Effector CD8-positive, alpha-beta T cell (primary cell): ENCODE results near the gene HSH2D.
"Not testable (repeated sequence)": the region's sequence is repeated elsewhere in the genome, so short reads cannot be mapped to it uniquely, and the experiment has no call there.

Source experiments
- DNase-seq: peaks from one replicate; lab custom pipeline; 2025; lab: John Stamatoyannopoulos, UW

The HSH2D gene

GRCh38 chr19:16155128-16155527 is 11.6 kb downstream of the HSH2D start:
- no peak for DNase-seq

DNA sequence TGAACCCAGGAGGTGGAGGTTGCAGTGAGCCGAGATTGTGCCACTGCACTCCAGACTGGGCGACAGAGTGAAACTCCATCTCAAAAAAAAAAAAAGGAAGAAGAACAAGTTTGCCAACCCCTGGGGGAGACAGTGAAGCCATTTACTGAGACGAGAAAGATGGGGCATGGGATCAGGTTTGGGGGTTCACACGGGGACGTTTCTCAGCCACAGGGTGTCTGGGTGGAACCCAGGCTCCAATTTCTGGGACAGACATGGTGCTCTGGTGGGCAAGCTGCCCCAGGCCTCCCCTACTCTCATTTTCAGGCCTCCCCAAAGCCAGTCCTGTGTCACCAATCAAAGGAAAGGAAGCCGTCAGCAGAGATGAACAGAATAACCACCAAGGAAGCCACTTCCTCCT is 13.4 kb downstream of the HSH2D start:
- no peak for DNase-seq

- DNase-seq = no peak
Observed at GRCh38 chr19:16157601-16158000, 14.1 kb downstream of the HSH2D start.

DNA sequence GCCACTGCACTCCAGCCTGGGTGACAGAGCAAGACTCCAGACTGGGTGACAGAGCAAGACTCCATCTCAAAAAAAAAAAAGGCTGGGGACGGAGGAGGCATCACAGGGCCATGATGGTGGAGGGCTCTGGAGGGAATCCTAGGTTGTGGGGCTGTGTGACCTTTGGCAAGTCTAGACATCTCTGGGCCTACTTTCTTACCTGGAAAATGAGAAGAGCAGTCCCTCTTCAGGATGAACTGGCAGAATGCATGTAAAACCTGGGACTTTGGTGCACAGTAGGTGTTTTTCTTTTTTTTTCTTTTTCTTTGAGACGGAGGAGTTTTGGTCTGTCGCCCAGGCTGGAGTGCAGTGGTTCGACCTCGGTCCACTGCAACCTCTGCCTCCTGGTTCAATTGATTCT is 16.2 kb downstream of the HSH2D start:
- DNase-seq = no peak

DNA sequence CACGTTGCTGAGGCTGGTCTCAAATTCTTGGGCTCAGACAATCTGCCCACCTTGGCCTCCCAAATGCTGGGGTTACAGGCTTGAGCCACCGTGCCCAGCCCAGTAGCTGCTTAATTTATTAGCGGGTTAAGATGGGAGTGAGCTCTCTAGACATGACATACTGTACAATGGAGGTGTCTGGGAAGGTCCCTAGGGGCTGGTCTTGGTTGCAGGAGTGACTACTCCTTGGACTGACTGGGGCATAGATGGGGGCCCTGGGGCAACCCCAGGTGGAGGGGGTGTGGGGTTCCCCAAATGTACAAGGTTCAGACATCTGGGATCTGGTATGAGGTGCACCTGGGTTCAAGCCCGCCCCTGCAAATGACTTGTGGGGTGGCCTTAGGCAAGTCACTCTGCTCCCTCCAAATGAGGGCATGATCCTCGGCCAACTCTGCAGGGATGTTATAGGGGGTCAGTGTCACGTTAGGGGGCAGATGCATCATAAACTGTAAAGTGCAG is 17.0 kb downstream of the HSH2D start:
- no peak for DNase-seq

DNA sequence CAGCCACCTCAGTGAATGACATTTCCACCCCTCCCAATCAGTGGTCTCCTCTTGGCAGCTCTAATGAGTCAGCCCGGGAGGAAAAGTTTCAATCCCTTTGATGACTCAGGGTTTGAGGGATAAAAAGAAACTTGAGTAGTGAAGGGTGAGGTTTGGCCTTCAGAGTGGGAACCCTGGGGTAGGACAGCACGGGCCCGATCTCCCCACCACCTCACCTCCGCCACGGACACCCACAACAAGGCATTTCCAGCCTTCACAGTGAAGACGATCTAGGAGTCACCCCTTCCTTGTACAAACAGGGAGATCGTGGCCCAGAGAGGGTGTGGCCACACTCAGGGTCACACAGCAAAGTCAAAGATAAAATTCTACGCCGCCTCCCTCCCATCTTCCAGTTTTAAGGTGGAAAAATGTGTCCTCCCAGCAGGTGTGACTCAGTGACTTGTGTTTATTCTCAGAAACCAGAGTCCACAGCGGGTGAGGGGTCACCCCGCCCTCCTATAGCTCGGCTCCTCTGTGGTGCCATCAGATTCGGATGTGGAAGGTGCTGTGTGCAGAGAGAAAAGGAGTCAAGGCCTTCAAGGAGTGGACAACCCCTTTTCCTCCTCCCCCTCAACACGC is 17.6 kb downstream of the HSH2D start:
- no peak for DNase-seq

DNA sequence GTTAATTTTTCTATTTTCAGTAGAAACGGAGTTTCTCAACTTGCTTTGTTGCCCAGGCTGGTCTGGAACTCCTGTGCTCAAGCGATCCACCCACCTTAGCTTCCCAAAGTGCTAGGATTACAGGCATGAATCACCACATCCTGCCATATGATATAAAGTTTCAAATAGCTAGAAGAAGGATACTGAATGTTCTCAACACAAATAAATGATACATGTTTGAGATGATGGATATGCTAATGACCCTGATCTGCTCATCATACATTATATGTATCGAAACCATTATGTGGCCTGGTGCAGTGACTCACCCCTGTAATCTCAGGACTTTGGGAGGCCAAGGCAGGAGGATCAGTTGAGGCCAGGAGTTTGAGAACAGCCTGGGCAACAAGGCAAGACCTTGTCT is 18.4 kb downstream of the HSH2D start:
- no peak for DNase-seq

DNA sequence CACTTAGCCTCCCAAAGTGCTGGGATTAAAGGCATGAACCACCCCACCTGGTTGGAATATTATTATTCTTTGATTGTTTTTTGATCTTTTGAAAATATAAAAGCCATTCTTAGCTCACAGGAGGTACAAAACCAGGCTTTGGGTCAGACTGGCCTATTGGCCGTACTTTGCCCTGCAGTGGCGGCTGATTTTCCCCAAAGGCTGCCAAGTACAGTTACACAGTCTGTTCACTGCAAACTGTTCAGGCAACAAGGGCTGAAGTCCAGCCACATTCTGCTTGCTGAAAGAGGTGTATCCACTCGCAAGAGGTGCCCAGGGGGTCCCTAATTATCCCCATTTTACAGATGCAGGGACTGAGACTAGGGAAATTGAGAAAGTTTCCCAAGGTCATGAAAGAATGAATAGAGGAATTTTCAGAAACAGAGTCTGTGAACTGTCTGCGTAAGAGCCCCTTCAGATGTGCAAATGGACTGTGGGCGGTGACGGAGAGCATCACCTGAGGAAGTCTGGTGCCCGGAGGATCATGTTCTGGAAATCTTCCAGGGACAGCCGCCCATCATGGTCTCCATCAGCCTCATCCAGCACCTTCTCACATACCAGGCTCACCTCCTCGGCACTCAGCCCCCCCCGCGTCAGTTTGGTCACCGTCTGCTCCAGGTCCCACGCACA is 20.9 kb downstream of the HSH2D start:
- no peak for DNase-seq

DNA sequence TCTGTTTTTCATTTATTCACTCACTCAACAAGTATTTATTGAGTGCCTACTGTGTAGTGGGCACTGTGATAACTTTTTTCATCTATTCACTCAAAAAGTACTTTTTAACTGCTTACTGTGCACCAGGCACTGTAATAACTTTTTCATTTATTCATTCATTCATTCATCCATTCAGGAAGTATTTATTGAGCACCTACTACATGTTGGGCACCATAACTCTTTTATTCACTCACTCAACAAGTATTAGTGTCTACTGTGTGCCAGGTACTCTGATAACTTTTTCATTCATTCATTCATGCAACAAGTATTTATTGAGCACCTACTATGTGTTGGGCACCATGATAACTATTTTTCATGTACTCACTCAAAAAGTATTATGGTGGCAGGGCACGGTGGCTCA is 22.9 kb downstream of the HSH2D start:
- no peak for DNase-seq

GRCh38 chr19:16167055-16167454 is 23.6 kb downstream of the HSH2D start:
- no peak for DNase-seq

DNA sequence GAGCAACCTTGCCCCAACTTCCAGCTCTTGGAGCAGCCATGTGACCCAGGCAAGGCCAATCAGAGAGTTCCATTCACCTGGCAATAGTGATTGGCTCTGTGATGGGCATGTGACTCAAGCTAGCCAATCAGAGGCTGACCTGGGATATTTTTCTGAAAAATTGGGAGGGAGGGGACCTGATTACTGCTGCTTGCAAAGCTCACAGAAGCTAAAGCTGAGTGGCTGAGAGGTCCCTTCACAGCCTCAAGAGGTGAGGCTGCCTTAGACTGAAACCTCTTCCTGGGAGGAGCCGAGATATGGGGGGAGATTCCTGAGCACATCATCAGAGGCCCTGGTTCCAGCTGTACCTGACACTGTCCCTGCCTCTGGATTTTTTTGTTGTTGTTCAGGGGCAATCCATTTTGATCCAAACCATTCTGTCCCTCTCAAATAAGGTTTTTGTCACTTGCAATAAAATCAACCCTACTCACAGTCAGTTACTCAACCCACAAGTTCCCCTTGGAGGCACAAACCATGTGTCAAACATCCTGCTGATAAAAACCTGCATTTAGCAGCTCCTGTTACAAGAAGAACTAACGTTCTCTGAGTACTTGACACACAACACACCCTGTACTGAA is 25.1 kb downstream of the HSH2D start:
- DNase-seq = no peak

DNA sequence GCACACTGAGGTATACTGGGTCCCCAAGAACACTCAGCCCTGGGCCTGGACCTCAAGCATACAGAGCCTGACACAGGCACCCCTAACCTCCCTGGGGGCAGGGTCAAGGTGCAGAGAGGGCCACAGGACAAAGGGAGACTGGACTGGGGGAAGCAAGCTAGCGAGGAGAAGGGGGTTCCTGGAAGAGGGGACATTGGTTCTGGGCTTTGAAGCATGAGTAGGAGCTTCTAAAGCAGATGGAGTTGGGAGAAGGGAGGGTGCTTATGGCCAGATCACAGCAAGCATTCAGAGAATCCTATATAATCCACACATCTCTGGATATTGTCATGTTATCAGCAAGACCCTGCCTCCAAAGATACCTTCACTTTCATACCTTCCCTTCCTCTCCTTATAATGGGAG is 26.6 kb downstream of the HSH2D start:
- DNase-seq = no peak

GRCh38 chr19:16175954-16176353 is 32.5 kb downstream of the HSH2D start:
- DNase-seq = no peak

- not testable (repeated sequence) for DNase-seq
Observed at GRCh38 chr19:16178866-16179265, 35.4 kb downstream of the HSH2D start.

DNA sequence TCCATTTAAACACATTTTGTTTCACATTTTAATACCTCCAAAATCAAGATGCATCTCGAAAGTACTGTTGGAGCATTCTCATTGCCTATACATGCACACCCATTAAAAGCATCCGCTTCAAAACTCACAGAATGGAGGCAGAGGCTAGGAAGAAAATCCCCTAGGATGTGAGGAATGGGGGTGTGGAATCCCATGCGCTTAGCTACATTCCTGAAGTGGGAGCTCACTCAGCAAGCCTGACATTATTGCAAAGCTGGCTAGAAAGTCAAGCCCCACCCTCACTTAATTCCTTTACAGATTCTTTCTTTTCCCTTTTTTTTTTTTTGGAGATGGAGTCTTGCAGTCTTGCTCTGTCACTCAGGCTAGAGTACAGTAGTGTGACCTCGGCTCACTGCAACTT is 37.1 kb downstream of the HSH2D start:
- no peak for DNase-seq

- no peak for DNase-seq
Observed at GRCh38 chr19:16184665-16185122, 41.2 kb downstream of the HSH2D start.

DNA sequence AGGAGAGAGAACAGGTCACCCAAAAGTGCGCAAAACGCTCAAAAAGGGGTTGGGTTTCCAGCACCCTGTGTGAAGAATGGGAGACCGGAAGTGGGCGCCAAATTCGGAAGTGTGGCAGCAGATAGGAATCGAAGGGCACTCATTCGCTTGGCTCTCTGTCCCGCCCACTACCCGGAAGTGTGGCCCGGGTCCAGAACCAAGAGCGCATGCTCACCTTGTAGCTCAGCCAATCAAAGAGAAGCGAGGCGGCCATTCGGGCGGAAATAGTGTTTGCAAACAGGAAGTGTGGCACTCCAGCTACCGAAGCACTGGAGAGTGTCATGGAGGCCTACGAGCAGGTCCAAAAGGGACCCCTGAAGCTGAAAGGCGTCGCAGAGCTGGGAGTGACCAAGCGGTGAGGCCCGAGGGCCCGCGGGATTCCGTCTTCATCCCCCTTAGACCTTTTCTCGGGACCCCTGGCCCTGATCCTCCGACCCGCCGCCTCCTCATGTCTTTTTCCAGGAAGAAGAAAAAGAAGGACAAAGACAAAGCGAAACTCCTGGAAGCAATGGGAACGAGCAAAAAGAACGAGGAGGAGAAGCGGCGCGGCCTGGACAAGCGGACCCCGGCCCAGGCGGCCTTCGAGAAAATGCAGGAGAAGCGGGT is 41.8 kb downstream of the HSH2D start, which contains the start of gene FAM32A:
TSS of gene FAM32A (plus strand) at position 288 of the 645 bp plus-strand sequence. CDS start at position 321, 33 bp downstream.
- DNase-seq = peak; percentile 98

- peak; percentile 23 for DNase-seq
Observed at GRCh38 chr19:16185768-16186123, 42.3 kb downstream of the HSH2D start.

DNA sequence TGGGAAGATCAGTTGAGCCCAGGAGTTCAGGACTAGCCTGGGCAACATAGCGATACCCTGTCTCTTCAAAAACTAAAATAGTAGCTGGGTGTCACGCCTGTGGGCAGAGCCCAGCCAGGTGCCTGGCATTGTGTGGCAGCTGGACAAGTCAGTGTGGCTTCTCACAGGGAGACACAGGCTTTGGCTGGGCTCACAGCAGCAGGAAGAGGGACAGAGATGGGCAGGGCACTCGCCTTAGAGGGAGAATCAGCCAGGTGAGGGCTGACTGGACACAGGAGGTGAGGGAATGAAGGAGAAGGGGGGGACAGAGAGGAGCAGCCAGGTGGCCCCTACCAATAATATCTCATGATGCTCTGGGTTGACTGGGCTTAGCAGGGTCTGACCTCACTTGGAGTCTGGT is 45.0 kb downstream of the HSH2D start:
- DNase-seq = no peak

GRCh38 chr19:16190198-16190597 is 46.7 kb downstream of the HSH2D start:
- no peak for DNase-seq

GRCh38 chr19:16190736-16191135 is 47.3 kb downstream of the HSH2D start:
- DNase-seq = no peak

GRCh38 chr19:16191216-16191908 is 47.9 kb downstream of the HSH2D start:
- DNase-seq = no peak
